GM12801 (cell line): Measurements from ENCODE around the gene CALR.

Experiments
- TF ChIP-seq, protein P1 (sequence below): IDR thresholded peaks from one replicate; pipeline ENCODE4 v1.5.1; 2011; ENCODE audit warnings: control low read depth; ENCODE audit not compliant: insufficient read length; ENCODE audit errors: extremely low read depth

Gene CALR

DNA sequence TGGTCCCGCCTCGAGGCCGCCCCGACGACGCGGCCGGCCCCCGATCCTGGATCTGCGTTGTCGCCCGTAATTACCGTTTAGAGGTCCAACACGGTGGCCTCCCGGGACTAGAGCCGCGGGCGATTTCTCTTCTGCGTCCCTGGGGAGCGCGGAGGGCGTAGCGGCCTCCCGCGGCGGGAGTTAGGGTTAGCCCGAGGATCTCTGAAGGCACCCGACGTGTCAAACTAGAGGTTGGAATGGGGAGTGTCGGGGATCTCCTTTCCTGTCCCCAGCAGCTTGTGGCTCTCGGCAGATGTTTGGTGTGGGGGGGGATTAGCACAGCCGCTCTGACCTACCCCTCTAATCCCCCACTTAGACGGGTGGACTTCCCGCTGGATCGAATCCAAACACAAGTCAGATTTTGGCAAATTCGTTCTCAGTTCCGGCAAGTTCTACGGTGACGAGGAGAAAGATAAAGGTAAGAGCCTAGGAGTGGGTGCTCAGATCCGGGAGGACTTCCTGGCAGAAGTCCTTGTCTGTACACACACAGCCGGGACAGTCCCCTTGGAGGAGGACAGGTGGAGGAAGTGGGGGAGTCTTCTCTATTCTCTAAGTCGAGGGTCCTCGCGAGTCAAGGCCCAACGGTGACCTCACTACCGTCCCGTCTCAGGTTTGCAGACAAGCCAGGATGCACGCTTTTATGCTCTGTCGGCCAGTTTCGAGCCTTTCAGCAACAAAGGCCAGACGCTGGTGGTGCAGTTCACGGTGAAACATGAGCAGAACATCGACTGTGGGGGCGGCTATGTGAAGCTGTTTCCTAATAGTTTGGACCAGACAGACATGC, 581 bp downstream of the CALR start:
- TF ChIP-seq, protein P1, sequence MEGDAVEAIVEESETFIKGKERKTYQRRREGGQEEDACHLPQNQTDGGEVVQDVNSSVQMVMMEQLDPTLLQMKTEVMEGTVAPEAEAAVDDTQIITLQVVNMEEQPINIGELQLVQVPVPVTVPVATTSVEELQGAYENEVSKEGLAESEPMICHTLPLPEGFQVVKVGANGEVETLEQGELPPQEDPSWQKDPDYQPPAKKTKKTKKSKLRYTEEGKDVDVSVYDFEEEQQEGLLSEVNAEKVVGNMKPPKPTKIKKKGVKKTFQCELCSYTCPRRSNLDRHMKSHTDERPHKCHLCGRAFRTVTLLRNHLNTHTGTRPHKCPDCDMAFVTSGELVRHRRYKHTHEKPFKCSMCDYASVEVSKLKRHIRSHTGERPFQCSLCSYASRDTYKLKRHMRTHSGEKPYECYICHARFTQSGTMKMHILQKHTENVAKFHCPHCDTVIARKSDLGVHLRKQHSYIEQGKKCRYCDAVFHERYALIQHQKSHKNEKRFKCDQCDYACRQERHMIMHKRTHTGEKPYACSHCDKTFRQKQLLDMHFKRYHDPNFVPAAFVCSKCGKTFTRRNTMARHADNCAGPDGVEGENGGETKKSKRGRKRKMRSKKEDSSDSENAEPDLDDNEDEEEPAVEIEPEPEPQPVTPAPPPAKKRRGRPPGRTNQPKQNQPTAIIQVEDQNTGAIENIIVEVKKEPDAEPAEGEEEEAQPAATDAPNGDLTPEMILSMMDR = no peak

DNA sequence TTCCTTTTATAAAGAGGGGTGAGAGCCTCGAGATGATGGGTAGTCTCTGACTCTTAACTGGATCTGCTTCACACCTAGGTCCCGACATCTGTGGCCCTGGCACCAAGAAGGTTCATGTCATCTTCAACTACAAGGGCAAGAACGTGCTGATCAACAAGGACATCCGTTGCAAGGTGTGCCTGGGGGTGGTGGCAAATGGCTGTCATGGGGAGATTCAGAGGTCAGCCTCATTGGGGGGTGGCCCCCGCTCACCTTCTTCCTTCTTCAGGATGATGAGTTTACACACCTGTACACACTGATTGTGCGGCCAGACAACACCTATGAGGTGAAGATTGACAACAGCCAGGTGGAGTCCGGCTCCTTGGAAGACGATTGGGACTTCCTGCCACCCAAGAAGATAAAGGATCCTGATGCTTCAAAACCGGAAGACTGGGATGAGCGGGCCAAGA, 1.6 kb downstream of the CALR start:
- TF ChIP-seq, protein P1 = no peak

DNA sequence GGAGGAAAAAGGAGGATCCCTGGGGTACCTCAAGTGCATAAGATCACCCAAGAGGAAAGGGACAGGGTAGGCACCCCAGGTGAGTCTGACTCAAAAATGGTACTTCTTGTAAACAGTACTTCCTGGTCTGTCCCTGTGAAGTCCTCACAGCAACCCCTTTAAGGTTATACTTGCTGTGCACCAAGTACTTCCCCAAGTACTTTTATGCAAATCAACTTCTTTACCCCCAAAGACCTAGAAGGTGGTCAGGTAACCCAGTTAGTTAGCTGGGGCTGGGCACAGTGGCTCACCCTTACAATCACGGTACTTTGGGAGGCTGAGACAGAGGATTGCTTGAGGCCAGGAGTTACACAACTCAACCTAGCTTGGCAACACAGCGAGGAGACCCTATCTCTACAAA, 2.5 kb downstream of the CALR start:
- TF ChIP-seq, protein P1 = no peak

DNA sequence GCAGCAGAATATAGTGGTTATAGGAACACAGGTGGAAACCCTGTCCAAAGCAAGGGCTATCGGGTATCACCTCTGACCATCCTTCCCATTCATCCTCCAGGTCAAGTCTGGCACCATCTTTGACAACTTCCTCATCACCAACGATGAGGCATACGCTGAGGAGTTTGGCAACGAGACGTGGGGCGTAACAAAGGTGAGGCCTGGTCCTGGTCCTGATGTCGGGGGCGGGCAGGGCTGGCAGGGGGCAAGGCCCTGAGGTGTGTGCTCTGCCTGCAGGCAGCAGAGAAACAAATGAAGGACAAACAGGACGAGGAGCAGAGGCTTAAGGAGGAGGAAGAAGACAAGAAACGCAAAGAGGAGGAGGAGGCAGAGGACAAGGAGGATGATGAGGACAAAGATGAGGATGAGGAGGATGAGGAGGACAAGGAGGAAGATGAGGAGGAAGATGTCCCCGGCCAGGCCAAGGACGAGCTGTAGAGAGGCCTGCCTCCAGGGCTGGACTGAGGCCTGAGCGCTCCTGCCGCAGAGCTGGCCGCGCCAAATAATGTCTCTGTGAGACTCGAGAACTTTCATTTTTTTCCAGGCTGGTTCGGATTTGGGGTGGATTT, 5.1 kb downstream of the CALR start:
- TF ChIP-seq, protein P1 = no peak

DNA sequence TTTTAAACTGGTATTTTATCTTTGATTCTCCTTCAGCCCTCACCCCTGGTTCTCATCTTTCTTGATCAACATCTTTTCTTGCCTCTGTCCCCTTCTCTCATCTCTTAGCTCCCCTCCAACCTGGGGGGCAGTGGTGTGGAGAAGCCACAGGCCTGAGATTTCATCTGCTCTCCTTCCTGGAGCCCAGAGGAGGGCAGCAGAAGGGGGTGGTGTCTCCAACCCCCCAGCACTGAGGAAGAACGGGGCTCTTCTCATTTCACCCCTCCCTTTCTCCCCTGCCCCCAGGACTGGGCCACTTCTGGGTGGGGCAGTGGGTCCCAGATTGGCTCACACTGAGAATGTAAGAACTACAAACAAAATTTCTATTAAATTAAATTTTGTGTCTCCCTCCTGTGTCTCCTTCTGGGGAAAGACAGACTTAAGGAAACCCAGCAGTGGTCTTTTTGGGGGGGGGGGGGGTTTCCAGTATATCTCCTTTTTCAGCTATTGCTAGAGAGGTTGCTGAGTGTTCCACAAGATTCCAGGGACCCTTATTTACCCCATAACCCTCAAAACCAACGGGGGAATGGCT, 5.8 kb downstream of the CALR start:
- TF ChIP-seq, protein P1 = no peak

DNA sequence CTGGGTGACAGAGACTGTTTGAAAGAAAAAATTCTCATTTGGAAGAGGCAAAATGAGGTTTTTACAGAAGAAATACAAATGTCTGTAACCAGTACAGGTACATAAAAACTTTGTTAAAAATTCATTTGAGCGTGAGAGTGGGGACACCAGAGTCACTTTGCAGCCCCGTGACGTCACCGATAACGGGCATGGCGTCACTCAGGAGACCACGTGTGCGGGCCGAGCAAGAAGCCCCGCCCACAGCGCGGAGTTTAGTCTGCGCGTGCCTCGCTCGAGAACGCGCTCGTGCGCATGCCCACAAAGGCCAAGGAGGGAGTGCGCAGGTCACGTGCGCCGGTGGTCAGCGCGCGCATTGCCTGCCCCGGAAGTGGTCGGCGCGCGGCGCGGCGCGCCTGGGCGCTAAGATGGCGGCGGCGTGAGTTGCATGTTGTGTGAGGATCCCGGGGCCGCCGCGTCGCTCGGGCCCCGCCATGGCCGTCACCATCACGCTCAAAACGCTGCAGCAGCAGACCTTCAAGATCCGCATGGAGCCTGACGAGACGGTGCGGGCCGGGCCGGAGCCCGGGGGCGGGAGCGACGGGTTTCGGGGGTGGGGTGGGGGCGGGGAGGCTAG, 7.2 kb downstream of the CALR start, which contains the start of gene RAD23A:
Gene RAD23A, plus strand, starts transcription at position 384 of the 613 bp plus-strand sequence. Its CDS starts 87 bp downstream, at position 471.
- TF ChIP-seq, protein P1 = no peak
